PFSK-1 (cell line): ENCODE results near the gene FNDC5. TPM values are rescaled to one million over a fixed set of nuclear protein-coding genes. Genes with fewer than 3 reads are reported as not detected.
A peak's percentile ranks its signal among the peaks of the same experiment; 100 is the strongest.

Source experiments
- FOXP2 ChIP-seq: optimal IDR thresholded peaks from 2 replicates; pipeline ENCODE3; 2011; ENCODE audit warnings: borderline replicate concordance, control low read depth, inconsistent platforms; ENCODE audit not compliant: insufficient read depth; ENCODE audit errors: extremely low read length, extremely low read depth
- POLR2AphosphoS5 ChIP-seq: IDR thresholded peaks from 2 replicates; pipeline ENCODE4 v1.6.1; 2012; ENCODE audit warnings: low read depth, mild to moderate bottlenecking, control low read depth, low read length, moderate library complexity
- REST ChIP-seq, 2 experiments: IDR thresholded peaks; 2 replicates each; pipeline versions ENCODE4 v1.6.1 to v1.8.0; 2011 to 2012; ENCODE audit warnings: low read depth in 2 of 2, low read length in 2 of 2, control low read depth in 1 of 2, inconsistent platforms in 1 of 2, mild to moderate bottlenecking in 1 of 2, moderate library complexity in 1 of 2; ENCODE audit not compliant: insufficient read depth in 1 of 2
- SIN3A ChIP-seq: IDR thresholded peaks from 2 replicates; pipeline ENCODE4 v1.6.1; 2012; ENCODE audit warnings: mild to moderate bottlenecking, low read length, moderate library complexity, borderline replicate concordance; ENCODE audit not compliant: insufficient read depth
- TAF1 ChIP-seq: IDR thresholded peaks from 2 replicates; pipeline ENCODE4 v1.6.1; 2012; ENCODE audit warnings: low read length, control low read depth, borderline replicate concordance; ENCODE audit not compliant: insufficient read depth
- polyA plus RNA-seq: library from polyadenylated mRNA; unstranded; fragments of >200 nt; gene quantifications from one replicate; pipeline ENCODE4 v1.2.1, GENCODE V29; 2012; ENCODE audit warnings: low read depth, missing spikeins; ENCODE audit not compliant: insufficient read length

FNDC5 gene
- polyA plus RNA-seq = 4.8 TPM

GRCh38 chr1:32870615-32871363, at the start of gene FNDC5:
Gene FNDC5, minus strand, starts transcription at chr1:32870912.
- TF ChIP-seq REST (IDR thresholded peaks at IDR 0.05; ENCODE audit: insufficient read depth in 1 of 2, low read depth in 2 of 2, low read length in 2 of 2) (0 out of 4 replicates have a peak, but pooled peaks of 1 of the 2 experiments have one; percentile 35), FOXP2 (no peak), POLR2AphosphoS5 (no peak), TAF1 (no peak)

- TF ChIP-seq TAF1 (no peak), FOXP2 (no peak), REST (IDR thresholded peaks at IDR 0.05; ENCODE audit: insufficient read depth in 1 of 2, low read depth in 2 of 2, low read length in 2 of 2) (no peak), POLR2AphosphoS5 (no peak), SIN3A (no peak)
Observed at GRCh38 chr1:32919811-32920733, 49.4 kb upstream of the FNDC5 start.

- TF ChIP-seq REST (IDR thresholded peaks at IDR 0.05; ENCODE audit: insufficient read depth in 1 of 2, low read depth in 2 of 2, low read length in 2 of 2) (no peak), TAF1 (no peak), SIN3A (no peak)
Observed at GRCh38 chr1:32918179-32918578, 47.5 kb upstream of the FNDC5 start.

- TF ChIP-seq POLR2AphosphoS5 (no peak), FOXP2 (no peak), REST (IDR thresholded peaks at IDR 0.05; ENCODE audit: insufficient read depth in 1 of 2, low read depth in 2 of 2, low read length in 2 of 2) (no peak), TAF1 (no peak), SIN3A (no peak)
Observed at GRCh38 chr1:32917521-32917920, 46.8 kb upstream of the FNDC5 start.
